Stimulated activated naive CD8-positive, alpha-beta T cell treated with anti-CD3 and anti-CD28 coated beads, Interleukin-15, Interleukin-2, amounts not matched to agents 100 ng/mL and 50 ng/mL, for 24 hours (primary cell): Measurements from ENCODE around the gene GRIP1.
"Not testable (repeated sequence)": the region's sequence is repeated elsewhere in the genome, so short reads cannot be mapped to it uniquely, and the experiment has no call there.

ENCODE experiments used
- H3K27ac Mint-ChIP-seq: one replicate; pipeline ENCODE4 v1.8.0; 2021; ENCODE audit warnings: mild to moderate bottlenecking, mixed read lengths
- H3K27me3 Mint-ChIP-seq: one replicate; pipeline ENCODE4 v1.8.0; 2021; ENCODE audit warnings: mixed read lengths
- H3K36me3 Mint-ChIP-seq: one replicate; pipeline ENCODE4 v1.8.0; 2021; ENCODE audit warnings: low read depth, mixed read lengths
- H3K4me1 Mint-ChIP-seq: one replicate; pipeline ENCODE4 v1.8.0; 2021; ENCODE audit warnings: low read depth, mixed read lengths
- H3K4me3 Mint-ChIP-seq: one replicate; pipeline ENCODE4 v1.8.0; 2021; ENCODE audit warnings: mild to moderate bottlenecking, mixed read lengths
- H3K9me3 Mint-ChIP-seq: one replicate; pipeline ENCODE4 v1.8.0; 2021; ENCODE audit warnings: mixed read lengths

Gene GRIP1

GRCh38 chr12:66516133-66516532 is 162.7 kb downstream of the GRIP1 start:
- Mint-ChIP-seq H3K27ac (no peak overlapping the region), H3K36me3 (no peaks in the 10 kb centered on the region), H3K9me3 (peaks cover 4% of the 10 kb centered on the region), H3K27me3 (no peaks in the 10 kb centered on the region), H3K4me3 (no peak overlapping the region), H3K4me1 (no peaks in the 10 kb centered on the region)

- Mint-ChIP-seq H3K4me1 (no peaks in the 10 kb centered on the region), H3K9me3 (peaks cover 6% of the 10 kb centered on the region), H3K4me3 (no peak overlapping the region), H3K36me3 (no peaks in the 10 kb centered on the region), H3K27me3 (no peaks in the 10 kb centered on the region), H3K27ac (no peak overlapping the region)
Measured at GRCh38 chr12:66514581-66514980, 164.3 kb downstream of the GRIP1 start.

DNA sequence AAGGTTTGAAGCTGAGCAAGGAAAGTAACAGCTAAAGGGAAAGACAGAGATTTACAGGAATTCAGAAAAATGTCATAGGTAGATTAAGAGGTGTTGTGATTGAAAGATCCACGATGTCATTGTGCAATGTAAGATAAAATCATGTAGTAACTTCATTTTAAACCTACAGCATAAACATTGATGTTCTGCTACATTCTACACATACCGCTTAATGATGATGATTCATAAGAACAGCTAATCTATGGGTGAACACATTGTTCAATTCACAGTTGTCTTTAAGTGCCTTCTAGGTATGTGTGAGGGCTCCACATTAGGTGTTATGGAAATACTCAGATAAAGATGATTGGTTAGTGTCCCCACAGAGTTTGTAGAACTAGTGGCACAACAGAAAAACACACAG is 170.9 kb downstream of the GRIP1 start:
- Mint-ChIP-seq H3K27ac (no peak overlapping the region), H3K36me3 (no peaks in the 10 kb centered on the region), H3K9me3 (peaks cover 6% of the 10 kb centered on the region), H3K4me3 (no peak overlapping the region), H3K27me3 (no peaks in the 10 kb centered on the region), H3K4me1 (no peaks in the 10 kb centered on the region)

DNA sequence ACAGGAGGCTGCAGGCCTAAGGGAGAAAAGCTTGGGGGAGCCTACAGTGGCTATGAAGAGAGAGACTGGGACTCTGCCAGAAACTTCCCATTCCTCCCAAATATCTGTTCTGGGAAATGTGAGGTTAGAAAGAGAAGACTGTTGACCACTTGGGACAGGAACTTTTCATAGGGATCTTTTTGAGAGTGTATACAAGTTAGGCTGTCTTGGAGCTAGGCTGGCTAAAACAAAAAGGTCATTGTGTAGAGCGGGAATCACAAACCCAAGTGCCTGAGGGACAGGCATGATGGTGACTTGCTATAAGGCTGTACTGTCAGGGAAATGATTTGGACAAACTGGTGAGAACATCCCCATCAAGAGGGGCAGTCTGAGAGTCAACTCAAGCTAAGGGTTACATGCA is 175.1 kb downstream of the GRIP1 start:
- Mint-ChIP-seq H3K4me1 (no peaks in the 10 kb centered on the region), H3K27me3 (no peaks in the 10 kb centered on the region), H3K27ac (no peak overlapping the region), H3K9me3 (no peaks in the 10 kb centered on the region), H3K36me3 (no peaks in the 10 kb centered on the region), H3K4me3 (no peak overlapping the region)

GRCh38 chr12:66502911-66503310 is 176.0 kb downstream of the GRIP1 start:
- Mint-ChIP-seq H3K4me1 (no peaks in the 10 kb centered on the region), H3K4me3 (no peak overlapping the region), H3K27me3 (no peaks in the 10 kb centered on the region), H3K9me3 (no peaks in the 10 kb centered on the region), H3K36me3 (no peaks in the 10 kb centered on the region), H3K27ac (no peak overlapping the region)

- Mint-ChIP-seq H3K36me3 (no peaks in the 10 kb centered on the region), H3K9me3 (no peaks in the 10 kb centered on the region), H3K4me3 (no peak overlapping the region), H3K27me3 (no peaks in the 10 kb centered on the region), H3K4me1 (no peaks in the 10 kb centered on the region), H3K27ac (no peak overlapping the region)
Measured at GRCh38 chr12:66500841-66501240, 178.0 kb downstream of the GRIP1 start.

GRCh38 chr12:66500091-66500490 is 178.8 kb downstream of the GRIP1 start:
- Mint-ChIP-seq H3K9me3 (no peaks in the 10 kb centered on the region), H3K27me3 (no peaks in the 10 kb centered on the region), H3K4me1 (no peaks in the 10 kb centered on the region)

GRCh38 chr12:66499000-66499399 is 179.9 kb downstream of the GRIP1 start:
- Mint-ChIP-seq H3K4me1 (no peaks in the 10 kb centered on the region), H3K9me3 (no peaks in the 10 kb centered on the region), H3K36me3 (no peaks in the 10 kb centered on the region), H3K27me3 (no peaks in the 10 kb centered on the region), H3K4me3 (no peak overlapping the region), H3K27ac (no peak overlapping the region)

More at GRCh38 chr12:66500091-66500490, 178.8 kb downstream of the GRIP1 start:
- H3K4me3 Mint-ChIP-seq, result no peak overlapping the region
- no peaks in the 10 kb centered on the region for H3K36me3 Mint-ChIP-seq
- no peak overlapping the region for H3K27ac Mint-ChIP-seq

- not testable (repeated sequence) for H3K9me3 Mint-ChIP-seq, H3K36me3 Mint-ChIP-seq, H3K4me3 Mint-ChIP-seq, H3K27ac Mint-ChIP-seq, H3K4me1 Mint-ChIP-seq, H3K27me3 Mint-ChIP-seq
Measured at GRCh38 chr12:66498059-66498458, 180.8 kb downstream of the GRIP1 start.

DNA sequence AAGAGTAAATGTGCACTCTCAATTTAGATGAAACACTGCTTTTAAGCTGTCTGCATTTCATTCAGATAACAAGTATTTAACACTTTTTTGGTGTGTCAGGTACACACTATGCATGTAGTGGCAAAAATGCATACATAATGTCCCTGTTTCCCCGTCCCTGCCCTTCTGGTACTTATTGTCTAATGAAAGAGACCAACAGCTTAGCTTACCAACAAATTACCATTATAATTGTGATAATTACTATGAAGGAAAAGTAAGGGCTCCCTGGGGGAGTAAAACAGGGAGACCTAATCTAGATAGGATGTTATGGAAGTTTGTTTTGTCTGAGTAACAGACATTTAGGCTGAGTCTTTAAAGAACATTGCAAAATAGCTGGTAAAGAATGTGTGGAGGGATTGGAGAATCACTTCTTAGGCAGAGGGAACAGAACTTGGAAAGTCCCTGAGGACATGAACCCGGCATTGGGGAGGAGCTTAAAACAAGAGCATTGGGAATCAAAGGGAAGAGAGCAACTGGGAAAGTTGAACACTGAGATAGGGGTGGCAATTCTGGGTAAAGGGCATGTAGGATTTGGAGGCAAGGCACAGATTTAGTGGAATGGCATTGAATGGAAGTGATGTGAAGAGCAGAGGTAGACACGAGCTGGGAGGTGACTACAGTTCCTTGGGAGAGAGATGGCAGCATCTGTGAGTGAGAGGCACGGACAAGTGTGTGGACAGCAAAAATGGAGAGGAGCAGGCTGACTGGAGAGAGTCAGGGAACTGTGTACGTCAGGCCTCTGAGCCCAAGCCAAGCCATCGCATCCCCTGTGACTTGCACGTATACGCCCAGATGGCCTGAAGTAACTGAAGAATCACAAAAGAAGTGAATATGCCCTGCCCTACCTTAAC is 181.6 kb downstream of the GRIP1 start:
- no peaks in the 10 kb centered on the region for H3K4me1 Mint-ChIP-seq
- no peaks in the 10 kb centered on the region for H3K9me3 Mint-ChIP-seq
- H3K27ac Mint-ChIP-seq, result no peak overlapping the region
- H3K27me3 Mint-ChIP-seq, result no peaks in the 10 kb centered on the region
- no peak overlapping the region for H3K4me3 Mint-ChIP-seq
- H3K36me3 Mint-ChIP-seq, result no peaks in the 10 kb centered on the region

DNA sequence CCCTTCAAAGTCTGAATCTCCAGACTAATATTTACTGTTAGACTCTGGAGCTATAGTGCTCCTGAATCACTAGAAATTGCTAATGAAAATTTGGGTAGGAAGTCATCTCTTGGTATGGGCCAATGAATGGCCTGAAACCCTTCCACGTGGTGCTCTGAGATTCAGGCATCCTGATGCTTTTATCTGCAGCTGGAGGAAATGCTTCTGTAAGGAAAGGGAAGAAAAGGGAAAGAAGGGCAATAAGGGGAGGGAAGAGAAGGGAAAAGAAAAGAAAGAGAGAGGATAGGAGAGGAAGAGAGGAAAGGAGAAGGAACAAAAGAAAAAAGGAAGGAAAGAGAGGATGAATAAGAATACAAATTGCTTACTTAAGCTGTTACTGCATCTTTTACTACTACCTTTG is 182.3 kb downstream of the GRIP1 start:
- no peaks in the 10 kb centered on the region for H3K36me3 Mint-ChIP-seq
- no peak overlapping the region for H3K27ac Mint-ChIP-seq
- H3K27me3 Mint-ChIP-seq, result no peaks in the 10 kb centered on the region
- H3K9me3 Mint-ChIP-seq, result no peaks in the 10 kb centered on the region
- no peak overlapping the region for H3K4me3 Mint-ChIP-seq
- H3K4me1 Mint-ChIP-seq, result no peaks in the 10 kb centered on the region

DNA sequence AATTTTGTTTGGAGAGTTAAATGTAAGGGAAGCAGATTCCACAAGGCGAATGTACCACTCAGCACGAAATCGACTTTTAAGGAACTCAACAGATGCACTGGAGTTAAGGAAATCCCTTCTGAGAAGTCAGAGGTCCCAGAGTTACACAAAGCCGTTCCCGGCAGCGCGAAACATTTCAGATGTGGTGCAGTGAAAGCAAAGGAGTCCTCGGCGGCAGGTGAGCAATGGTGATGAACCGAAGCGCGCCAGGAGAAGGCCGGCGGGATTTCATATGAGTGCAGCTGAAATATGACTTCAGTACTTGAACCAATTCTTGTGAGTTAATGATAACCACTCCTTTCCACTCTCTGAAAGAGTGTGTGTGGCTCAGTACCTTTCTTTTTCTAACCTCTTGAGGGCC is 183.2 kb downstream of the GRIP1 start:
- Mint-ChIP-seq H3K36me3 (no peaks in the 10 kb centered on the region), H3K4me3 (no peak overlapping the region), H3K27ac (no peak overlapping the region), H3K9me3 (no peaks in the 10 kb centered on the region), H3K27me3 (no peaks in the 10 kb centered on the region), H3K4me1 (no peaks in the 10 kb centered on the region)

- peaks cover 4% of the 10 kb centered on the region for H3K27me3 Mint-ChIP-seq
- H3K27ac Mint-ChIP-seq, result no peak overlapping the region
- no peaks in the 10 kb centered on the region for H3K9me3 Mint-ChIP-seq
- no peaks in the 10 kb centered on the region for H3K4me1 Mint-ChIP-seq
- no peaks in the 10 kb centered on the region for H3K36me3 Mint-ChIP-seq
- H3K4me3 Mint-ChIP-seq, result no peak overlapping the region
Measured at GRCh38 chr12:66493819-66494218, 185.1 kb downstream of the GRIP1 start.

DNA sequence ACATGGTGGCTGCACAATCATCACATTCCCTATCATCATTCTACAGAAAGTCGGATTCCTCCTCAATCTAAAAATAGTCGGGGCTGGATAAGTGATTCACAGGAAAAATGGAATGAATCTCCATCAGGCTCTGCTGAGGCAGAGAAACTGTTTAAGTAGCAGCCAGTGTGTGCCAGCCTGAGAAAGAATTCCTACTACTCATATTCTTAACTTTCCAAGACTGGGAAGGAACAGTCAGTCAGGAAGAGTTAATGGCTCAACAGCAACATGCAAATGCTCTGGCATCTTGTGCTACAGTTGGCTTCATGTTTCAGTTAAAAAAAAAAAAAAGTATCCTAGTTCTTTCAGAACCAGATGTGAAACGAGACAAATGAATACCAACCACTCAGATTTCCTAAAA is 187.0 kb downstream of the GRIP1 start:
- no peak overlapping the region for H3K27ac Mint-ChIP-seq
- H3K36me3 Mint-ChIP-seq, result no peaks in the 10 kb centered on the region
- no peaks in the 10 kb centered on the region for H3K4me1 Mint-ChIP-seq
- H3K4me3 Mint-ChIP-seq, result no peak overlapping the region
- peaks cover 20% of the 10 kb centered on the region for H3K27me3 Mint-ChIP-seq
- no peaks in the 10 kb centered on the region for H3K9me3 Mint-ChIP-seq

DNA sequence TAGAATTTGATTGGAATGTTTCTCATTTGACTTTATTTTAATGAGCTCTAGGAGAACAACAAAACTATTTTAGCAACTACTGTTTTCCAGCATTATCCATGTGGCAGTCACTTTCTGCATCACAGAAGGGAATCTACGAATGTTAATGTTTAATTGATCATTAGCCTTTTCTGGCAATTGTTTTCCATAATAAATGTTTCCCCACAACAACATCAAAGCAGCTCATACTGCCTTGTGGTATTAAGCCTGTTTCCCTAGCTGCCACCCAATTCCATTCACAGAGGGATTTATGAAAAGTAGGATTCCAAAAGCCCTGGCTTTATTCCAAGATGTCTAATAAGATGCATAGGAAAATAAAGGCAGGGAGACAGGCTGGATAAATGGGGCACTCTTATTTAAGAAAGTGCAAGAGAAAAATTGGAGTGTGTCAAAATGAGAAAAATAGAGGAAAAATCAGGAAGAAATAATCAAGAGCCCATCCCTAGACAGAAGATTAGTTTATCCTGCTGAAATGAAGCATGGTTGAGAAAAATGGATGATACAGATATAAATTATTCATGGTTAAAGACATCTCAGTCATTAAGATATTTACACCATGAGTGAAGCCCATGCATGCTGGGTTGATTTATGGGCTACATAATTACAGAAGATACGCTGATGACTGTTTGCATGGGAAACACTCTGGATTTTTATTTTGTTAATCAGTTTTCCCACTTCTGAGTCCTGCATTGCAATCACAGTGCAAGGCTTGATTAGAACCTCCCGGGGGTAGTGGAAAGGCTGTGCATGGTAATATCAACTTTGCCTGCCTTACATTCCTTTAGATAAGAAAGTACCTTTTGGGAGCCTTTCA is 196.3 kb downstream of the GRIP1 start:
- peaks cover 3% of the 10 kb centered on the region for H3K27me3 Mint-ChIP-seq

More for the DNA sequence above, 196.3 kb downstream of the GRIP1 start:
- Mint-ChIP-seq H3K4me1 (no peaks in the 10 kb centered on the region), H3K27ac (no peak overlapping the region), H3K4me3 (no peak overlapping the region), H3K36me3 (no peaks in the 10 kb centered on the region), H3K9me3 (peaks cover 9% of the 10 kb centered on the region)
